GM19468 (cell line): ENCODE results near the gene NXPH2.
"Not testable (repeated sequence)": the region's sequence is repeated elsewhere in the genome, so short reads cannot be mapped to it uniquely, and the experiment has no call there.

ENCODE experiments used
- ATAC-seq: cut with Tn5 transposase; IDR thresholded peaks from one replicate; pipeline ENCODE4 v1.9.1; 2021; ENCODE audit warnings: mild to moderate bottlenecking, moderate library complexity, moderate number of reproducible peaks; ENCODE audit not compliant: unreplicated experiment; ENCODE audit errors: extremely low read depth

The NXPH2 gene

DNA sequence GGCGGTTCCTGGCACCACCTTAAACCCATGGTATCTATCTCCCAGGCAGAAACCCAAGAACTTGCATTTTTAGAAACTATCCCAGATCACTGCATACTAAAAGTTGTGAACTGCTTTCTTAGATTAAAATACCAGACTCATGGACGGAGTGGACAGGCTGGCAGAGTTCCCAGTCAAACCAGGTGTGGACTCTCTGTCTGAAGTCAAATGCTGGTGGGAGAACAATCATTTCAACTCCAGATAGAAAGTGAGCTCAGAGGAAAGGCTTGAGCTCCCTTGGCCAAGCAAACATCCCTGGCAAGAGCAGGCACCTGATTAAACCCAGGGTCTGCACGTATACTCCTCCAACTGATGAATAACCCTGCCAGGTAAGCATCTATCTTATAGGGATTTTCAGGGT, 19.5 kb downstream of the NXPH2 start:
- no peak for ATAC-seq

DNA sequence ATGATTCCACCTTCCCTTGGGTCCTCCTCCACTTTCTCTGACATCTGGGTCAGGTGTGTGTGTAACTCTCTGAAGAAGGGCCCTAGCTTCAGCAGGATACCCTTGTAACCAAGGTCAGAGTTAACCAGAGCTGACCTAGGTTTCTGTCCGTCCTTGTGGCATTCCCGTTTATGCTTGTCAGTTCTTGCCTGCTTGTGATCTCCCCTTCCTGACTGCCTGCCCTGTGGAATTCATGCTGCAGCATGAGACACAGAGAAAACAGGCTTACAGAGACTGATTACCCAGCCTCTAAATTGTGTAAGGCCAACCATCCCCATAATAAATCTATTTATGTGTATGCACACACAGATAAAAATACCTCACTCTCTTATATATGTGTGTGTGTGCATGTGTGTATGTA, 22.8 kb downstream of the NXPH2 start:
- no peak for ATAC-seq

DNA sequence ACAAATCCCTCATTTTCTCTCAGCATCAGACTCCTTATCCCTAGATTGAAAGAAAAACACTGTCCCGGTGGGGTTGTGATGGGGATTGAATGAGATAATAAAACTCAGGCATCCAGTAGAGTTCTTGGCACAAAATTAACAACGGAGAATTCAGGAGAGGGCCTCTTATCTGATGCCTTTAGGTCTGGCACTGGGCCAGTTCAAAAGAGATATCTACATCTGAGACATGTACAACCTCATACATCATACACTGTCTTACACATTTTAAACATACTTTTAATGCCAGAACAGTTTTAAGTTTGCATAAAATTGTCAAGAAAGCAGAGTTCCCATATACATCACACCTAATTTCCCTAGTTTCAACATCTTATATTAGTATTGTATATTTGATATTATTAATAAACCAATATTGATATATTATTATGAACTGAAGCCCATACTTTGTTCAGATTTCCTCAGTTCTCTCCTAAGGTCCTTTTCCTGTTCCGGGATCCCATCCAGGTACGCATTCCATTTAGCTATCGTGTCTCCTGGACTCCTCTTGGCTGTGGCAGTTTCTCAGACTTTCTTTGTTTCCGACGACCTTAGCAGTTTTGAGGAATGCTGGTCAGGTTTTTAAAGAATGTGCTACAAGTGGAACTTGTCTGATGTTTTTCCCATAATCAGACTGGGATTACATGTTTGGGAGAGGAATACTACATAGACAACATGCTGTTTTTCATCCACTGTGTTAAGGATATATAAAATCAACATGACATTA, 27.8 kb downstream of the NXPH2 start:
- no peak for ATAC-seq

DNA sequence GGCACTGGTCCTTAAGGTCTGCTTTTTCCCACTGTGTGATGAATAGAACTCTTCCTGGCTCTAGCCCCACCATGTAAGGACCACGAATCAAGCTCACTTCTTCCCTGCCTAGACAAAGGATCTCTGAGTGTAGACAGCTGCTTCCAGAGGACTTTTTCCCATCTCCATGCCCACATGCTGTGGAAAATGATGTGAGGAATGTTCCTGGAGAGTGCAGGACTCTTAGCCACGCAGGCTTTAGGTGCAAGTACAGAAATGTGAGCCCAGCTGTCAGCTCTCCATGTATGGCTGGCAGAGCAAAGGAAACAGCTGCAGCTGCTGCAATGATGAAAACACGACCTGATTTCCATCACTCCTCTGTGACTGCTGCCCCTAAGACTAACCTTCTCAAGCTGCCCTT, 35.5 kb downstream of the NXPH2 start:
- ATAC-seq, result no peak

DNA sequence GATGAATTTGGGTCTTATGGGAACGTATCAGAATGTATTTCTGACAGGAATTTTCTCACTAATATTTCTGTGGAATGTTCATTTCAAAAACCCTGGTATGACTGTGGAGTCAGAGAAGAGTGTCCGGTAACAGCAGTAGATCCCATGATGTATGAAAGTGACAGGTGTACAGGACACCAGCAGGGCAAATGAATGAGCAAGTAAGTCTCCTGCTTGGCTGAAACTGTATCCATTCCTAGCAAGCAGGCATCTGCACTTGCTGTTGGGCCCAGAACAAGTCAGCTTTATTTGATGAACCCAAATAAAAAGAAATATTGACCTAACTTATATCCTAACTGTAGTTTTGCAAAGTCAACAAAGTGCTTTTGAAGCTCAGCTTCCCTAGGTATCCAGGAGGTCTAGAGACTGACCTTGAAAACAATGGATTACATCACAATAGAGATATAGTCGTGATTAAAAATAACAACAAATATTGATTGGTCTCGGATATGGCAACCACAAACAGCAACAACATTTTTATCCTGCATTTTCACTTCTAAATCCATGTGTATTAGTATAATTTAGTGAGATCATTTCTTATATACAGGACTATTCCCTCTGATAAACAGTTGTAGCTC, 37.6 kb downstream of the NXPH2 start:
- no peak for ATAC-seq

DNA sequence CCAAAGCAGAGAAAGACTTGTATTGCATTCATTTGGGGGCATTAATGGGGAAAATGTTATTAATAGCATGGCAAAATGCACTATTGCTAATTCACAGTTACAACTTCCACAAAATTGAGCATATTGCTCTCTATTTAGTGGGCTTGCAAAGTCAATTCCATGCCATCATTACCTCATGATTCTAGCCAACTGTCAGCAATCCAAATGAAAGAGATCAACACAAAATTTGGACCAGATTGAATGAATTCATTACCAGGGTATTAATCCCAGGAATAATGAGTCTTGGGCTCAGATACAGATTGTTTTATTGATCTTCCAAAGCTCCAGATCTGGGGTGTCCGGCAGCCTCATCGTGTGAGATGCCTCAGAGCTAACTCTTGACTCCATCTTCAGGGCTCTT, 38.3 kb downstream of the NXPH2 start:
- no peak for ATAC-seq

DNA sequence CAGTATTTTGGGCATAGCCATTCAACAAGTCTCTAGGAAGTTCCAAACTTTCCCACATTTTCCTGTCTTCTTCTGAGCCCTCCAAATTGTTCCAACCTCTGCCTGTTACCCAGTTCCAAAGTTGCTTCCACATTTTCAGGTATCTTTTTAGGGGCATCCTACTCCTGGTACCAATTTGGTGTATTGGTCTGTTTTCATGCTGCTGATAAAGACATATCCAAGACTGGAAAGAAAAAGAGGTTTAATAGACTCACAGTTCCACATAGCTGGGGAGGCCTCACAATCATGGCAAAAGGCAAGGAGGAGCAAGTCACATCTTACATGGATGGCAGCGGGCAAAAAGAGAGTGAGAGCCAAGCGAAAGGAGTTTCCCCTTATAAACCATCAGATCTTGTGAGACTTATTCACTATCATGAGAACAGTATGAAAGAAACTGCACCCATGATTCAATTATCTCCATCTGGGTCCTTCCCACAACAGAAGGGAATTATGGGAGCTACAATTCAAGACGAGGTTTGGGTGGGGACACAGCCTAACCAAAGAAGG, 43.1 kb downstream of the NXPH2 start:
- not testable (repeated sequence) for ATAC-seq

DNA sequence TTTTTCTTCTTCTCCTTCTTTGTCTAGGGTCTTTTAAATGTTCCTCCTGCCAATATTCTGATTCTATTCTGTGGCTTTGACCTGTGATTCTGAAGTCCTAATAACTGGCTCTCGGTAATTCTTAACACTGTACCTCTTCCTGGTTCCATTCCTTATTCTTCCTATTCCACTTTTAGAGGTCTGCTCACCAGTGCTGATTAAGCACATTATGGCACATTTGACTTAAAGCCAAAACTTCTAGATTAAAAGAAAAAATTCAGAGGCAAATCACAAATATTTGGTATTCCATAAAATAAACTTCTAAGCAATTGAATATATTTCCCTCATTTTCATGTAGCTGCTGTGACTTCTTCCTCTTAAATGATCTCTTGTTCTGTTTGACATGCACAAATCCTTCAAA, 47.5 kb downstream of the NXPH2 start:
- ATAC-seq, result no peak

DNA sequence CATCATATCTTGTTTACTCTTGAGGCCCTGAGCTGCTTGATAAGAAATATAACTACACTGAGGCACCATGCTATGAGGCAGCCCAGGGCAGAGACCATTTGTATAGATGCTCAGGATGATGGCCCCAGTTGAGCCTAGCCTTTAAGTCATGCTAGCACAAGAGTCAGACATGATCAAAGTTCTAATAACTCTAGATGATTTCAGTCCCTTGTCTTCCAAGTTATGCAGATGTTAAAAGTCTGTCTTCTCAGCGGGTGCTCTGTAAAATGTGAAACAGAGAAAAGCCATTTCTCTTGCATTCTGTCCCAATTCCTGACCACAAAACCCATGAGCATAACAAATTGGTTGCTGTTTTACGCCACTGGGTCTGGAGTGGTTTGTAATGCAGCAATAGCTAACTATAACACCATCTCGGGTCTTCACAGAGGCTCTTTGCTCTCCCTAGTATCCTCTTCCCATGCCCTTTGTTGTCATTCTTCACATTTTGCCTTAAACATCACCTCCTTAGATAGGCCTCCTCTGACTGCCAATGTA, 49.6 kb downstream of the NXPH2 start:
- peak; percentile 87 for ATAC-seq

DNA sequence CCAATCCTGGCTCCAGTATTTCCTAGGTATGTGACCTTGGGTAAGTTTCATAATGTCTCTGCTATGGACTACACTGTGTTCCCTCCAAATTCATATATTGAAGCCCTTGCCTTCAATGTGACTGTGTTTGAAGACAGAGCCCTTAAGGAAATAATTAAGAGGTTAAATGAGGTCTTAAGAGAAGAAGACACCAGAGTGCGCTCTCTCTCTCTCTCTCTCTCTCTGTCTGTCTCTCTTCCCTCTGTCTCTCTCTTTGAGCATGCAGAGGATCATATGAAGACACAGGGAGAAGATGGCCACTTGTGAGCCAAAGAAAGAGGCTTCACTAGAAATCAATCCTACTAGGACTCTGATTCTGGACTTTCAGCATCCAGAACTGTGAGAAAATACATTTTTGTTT, 52.2 kb downstream of the NXPH2 start:
- no peak for ATAC-seq

DNA sequence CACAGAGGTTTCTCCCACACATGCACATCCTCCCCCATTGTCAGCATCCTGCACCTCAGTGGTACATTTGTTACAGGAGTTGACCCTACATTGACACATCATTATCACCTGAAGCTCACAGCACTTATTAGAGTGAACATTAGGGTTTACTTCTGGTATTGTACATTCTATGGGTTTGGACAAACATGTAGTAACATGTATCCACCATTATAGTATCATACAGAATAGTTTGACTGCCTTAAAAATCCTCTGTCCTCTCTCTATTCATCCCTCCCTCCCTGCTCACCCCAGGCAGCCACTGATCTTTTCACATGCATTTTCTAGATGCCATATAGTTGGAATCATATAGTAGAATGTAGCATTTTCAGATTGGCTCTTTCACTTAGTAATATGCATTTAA, 53.5 kb downstream of the NXPH2 start:
- no peak for ATAC-seq

DNA sequence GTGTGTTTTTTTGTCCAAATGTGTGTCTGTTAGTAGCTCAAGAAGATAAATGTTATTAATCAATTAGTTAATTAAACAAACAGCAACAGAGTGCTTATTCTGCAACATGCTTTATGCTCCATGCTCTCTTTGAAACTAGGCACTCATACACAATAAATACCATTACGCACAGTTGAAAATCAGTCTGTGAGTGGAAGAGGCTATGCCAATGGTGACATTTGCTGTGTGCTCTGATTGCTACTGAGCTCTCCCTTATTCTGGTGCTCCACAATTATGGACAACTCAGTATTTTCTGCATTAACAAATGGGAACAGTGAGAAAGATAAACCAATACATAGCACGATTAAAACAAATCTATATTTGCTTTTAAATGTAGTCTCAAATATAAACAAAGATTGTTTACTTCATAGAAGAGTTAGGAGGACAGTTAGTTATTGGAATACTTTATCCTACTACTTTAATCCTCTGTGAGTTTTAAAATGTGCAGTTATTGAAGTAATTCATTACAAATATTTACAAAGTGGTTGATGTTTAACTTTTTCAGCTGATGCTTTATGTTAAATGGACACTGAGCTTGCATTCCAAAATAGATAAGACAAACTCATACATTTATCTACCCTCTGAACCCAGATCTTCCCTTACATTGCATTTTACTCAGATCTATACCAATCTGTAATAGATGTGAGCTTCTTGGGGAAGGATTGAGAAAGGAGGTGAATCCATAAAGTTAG, 55.3 kb downstream of the NXPH2 start:
- no peak for ATAC-seq

DNA sequence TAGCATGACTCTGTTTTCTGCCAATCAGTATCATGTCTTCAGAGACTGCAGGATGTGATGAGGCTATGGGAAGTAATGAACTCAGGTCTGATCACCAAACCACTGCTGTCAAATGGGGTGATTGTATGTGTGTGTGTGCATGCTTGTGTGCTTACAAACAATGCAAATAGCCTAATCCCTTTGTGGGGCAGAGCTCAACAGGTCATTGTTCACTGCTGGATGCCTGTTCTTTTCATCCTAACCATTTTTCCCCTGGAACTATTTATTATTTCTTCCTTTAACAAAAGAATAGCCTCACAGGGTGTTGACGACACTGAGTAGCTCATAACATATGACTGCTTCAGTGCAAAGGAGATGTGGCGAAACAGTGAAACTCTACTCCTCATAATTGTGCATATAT, 55.9 kb downstream of the NXPH2 start:
- ATAC-seq, result no peak

DNA sequence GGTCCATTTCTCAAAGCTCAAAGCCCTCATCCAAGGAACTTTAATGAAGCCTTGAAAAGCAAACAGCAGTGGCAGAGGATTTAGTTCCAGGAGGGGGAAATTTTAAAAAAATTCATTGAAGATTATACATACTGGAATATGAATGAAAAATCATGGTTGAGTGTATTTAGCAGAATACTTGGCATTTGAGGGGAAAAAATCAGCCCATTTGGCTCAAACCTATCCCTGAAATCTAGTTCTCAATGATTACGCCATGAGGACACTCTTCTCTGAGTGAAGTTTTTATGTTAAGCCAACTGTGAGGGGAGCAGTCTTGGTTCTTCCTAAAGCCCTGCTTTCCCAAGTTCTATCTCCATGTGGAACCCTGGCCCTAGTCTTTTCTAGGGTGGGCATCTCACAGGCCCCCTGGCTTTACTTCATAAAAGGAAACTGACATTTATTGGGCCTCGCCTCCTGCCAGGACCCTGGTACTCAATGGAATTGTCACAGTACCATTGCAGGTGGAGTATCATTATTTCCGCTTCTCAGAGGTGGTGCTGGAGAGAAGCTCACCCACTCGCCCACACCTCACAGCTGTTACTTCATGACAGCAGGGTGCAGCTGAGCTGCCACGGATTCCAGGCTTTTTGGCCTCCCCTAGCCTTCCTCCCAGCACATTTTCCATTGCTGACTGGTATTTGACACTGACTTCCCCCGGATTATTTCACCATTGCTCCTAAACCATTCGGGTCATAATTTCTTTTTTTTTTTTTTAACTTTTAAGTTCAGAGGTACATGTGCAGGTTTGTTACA, 56.8 kb downstream of the NXPH2 start:
- no peak for ATAC-seq

DNA sequence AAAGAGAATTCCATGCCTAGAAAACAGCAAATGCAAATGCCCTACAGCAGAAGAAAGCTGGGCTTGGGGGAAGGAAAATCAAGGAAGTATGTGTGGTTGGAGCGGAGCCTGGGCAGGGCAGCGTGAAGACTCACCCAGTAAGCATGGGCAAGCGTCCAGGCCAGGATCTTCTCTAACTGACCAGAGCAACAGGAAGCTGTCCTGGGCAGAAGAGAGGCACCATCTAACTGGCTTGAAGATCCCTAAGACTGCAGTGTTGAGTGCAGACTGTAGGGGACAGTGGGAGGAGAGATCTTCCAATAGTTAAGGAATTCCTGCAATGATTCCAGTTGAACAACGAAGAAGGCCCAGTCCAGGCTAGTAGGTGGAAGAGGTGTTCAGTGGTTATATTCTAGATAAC, 57.9 kb downstream of the NXPH2 start:
- ATAC-seq, result no peak

DNA sequence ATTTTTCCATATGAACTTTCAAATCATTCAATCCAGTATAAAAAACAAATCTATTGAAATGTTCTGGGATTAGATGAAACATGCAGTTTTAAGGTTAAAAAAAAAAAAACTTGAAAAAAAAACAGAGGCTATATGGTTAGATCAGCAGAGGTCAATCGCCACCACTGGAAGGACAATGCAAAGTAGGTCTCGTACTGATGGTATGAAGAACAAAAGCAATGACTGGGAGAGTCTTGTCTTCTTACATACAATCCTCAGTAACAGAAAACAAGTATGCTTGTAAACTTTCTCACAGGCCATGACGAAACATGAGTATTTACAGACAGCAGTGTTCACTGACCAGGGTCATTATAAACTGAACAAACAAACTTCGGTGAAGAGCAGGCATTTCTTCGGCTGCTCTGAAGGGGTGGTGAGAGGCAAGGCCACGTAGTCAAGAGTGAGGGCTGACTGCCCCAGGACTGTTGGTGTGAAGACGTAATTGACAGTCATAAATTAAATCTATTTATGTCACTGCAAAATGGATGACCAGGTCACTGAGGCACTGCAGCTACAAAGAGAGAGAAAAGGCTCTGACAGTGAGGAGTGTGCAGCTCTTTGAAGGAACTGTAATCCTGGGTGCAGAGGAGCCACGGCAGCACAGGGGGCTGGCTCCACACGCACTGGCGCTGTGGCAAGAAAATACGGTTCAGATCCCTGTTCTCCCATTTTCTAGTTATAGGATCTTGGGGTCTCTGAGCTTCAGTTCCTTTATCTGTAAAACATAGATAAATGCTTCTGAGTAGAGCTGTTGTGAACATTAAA, 60.0 kb downstream of the NXPH2 start:
- no peak for ATAC-seq

DNA sequence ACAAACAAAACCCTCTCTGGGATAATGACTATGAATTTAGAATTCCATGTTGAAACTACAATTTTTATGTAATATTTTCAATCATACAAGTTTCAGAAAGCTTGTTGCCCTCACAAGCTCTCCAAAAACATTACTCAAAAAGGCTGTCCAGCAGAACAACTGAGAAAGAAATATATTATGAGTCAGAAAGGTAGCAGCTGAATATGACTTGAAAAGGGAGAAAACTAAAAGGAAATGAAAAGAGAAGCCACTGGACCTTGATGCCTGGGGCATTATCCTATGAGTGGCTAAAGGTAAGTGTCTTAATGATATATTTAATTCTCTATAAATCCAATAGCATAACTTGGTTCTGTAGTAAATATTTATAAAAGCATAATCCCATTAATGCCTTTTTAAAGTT, 61.8 kb downstream of the NXPH2 start:
- no peak for ATAC-seq

DNA sequence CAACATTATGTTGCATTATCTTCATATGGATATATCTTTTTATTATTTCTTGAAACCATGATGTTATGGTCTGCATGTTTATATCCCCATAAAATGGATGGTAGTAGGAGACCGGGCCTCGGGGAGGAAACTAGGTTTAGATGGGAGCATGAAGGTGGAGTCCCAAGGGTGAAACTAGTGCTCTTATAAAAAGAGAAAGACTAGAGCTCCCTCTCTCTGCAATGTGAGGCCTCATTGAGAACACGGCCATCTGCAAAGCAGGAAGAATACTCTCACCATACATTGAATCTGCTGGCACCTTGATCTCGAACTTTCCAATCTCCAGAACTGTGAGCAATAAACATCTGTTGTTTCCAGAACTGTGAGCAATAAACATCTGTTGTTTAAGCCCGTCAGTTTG, 64.0 kb downstream of the NXPH2 start:
- no peak for ATAC-seq

DNA sequence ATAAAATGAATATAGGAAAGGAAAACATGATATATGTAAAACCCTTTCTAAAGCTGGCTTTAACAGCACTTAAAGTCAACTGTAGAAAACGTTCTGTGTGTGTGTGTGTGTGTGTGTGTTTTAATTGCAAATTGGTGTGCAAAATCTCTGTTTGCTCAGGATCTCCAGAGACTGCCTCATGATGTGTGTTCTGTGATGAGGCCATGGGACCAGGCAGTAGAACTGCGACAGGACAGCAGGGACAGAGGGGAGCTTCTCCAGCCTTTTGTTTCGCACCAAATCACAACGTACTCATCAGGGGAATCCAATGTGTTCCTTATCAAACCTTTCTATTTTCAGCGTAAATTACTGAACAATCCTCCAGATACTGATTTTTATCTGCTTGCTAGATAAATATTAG, 66.7 kb downstream of the NXPH2 start:
- no peak for ATAC-seq
